MG63 (cell line): ENCODE results near the gene TSPOAP1. TPM values are rescaled to one million over a fixed set of nuclear protein-coding genes. Genes with fewer than 3 reads are reported as not detected.
"Not testable (repeated sequence)": the region's sequence is repeated elsewhere in the genome, so short reads cannot be mapped to it uniquely, and the experiment has no call there.

ENCODE experiments used
- DNase-seq: peaks from one replicate; pipeline ENCODE4 v3.0.0-alpha.2; 2020
- H3K27me3 ChIP-seq: fragments of 250-450 bp; sonication (Bioruptor Pico); 2 replicates; pipeline ENCODE4 v1.5.1; 2020; ENCODE audit warnings: mild to moderate bottlenecking, moderate library complexity
- H3K36me3 ChIP-seq: fragments of 250-450 bp; sonication (Bioruptor Pico); 2 replicates; pipeline ENCODE4 v1.5.1; 2020; ENCODE audit warnings: mild to moderate bottlenecking, moderate library complexity
- H3K4me3 ChIP-seq: fragments of 250-450 bp; sonication (Bioruptor Pico); 2 replicates; pipeline ENCODE4 v1.5.1; 2020; ENCODE audit warnings: mild to moderate bottlenecking, moderate library complexity
- H3K9me3 ChIP-seq: fragments of 250-450 bp; sonication (Bioruptor Pico); 2 replicates; pipeline ENCODE4 v1.5.1; 2020; ENCODE audit warnings: mild to moderate bottlenecking, moderate library complexity
- total RNA-seq: library from RNA; depleted of rRNA; stranded (reverse); fragments of >200 nt; shearing (Covaris generic); gene quantifications from 2 replicates; pipeline ENCODE4 v1.2.3, GENCODE V29; 2014; ENCODE audit warnings: low replicate concordance

The TSPOAP1 gene
- total RNA-seq, 1 experiment from 2014 or later: 7.0 TPM

DNA sequence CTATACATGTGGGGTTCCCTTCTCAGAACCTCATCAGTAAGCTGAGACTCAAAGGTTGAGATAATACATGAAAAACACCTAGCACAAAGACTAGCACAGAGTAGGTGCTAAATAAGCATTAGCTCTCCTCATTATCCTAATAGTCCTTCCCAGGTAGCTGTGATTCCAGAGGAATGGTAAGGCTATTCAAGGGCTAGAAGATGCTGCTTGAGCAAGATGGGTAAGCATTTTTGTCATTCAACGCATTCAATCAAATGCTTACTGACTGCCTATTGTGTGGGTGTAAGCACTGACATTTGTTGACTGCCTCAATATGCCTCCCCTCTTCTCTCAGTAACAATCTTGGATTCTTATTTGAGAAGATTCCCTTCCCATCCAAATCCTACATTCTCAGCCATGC lies 19.4 kb upstream of the TSPOAP1 start:
- DNase-seq: no peak
- peaks cover 61% of the 10 kb centered on the region for H3K36me3 ChIP-seq
- H3K9me3 ChIP-seq: no peaks in the 10 kb centered on the region
- no peak overlapping the region for H3K4me3 ChIP-seq
- no peaks in the 10 kb centered on the region for H3K27me3 ChIP-seq

DNA sequence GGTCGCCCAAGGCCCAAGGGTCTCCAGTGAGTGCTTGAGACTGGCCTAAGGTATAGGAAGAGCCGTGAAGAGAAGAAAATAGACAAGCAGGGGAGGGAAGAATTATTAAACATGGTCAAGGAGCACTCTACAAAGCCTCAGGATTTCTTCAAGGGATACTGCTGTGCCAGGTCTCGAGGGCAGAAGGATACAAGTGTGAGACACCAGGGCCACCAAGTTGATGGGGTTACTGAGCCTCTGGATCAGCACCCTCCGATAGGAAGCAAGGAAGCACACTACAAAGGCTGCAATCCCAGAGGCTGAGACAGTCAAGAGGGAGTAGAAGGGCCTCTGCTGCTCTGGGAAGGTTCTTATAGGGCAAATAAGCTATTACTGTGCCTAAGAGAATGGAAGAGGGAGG lies 16.9 kb upstream of the TSPOAP1 start:
- no peaks in the 10 kb centered on the region for H3K27me3 ChIP-seq
- H3K36me3 ChIP-seq: peaks cover 61% of the 10 kb centered on the region
- no peak overlapping the region for H3K4me3 ChIP-seq
- no peak for DNase-seq
- no peaks in the 10 kb centered on the region for H3K9me3 ChIP-seq

DNA sequence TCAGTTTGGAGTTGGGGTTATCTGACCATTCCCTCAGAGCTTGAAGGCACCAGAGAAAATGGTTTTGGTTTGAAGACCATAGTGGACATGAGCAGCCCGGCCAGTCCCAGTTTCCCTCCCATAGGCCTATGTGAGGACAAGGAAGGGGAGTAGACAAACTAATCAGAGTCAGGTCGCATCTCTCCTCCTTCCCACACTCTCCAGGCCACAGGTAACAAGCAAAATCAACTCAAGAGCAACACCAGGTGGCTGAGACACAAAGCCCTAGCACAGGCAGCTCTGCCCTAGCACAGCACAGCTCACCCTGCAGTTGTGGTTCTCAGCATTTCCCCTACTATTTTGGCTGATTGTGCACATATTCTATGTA lies 16.2 kb upstream of the TSPOAP1 start:
- H3K4me3 ChIP-seq: no peak overlapping the region
- no peaks in the 10 kb centered on the region for H3K27me3 ChIP-seq
- DNase-seq: no peak
- H3K9me3 ChIP-seq: no peaks in the 10 kb centered on the region
- H3K36me3 ChIP-seq: peaks cover 56% of the 10 kb centered on the region

DNA sequence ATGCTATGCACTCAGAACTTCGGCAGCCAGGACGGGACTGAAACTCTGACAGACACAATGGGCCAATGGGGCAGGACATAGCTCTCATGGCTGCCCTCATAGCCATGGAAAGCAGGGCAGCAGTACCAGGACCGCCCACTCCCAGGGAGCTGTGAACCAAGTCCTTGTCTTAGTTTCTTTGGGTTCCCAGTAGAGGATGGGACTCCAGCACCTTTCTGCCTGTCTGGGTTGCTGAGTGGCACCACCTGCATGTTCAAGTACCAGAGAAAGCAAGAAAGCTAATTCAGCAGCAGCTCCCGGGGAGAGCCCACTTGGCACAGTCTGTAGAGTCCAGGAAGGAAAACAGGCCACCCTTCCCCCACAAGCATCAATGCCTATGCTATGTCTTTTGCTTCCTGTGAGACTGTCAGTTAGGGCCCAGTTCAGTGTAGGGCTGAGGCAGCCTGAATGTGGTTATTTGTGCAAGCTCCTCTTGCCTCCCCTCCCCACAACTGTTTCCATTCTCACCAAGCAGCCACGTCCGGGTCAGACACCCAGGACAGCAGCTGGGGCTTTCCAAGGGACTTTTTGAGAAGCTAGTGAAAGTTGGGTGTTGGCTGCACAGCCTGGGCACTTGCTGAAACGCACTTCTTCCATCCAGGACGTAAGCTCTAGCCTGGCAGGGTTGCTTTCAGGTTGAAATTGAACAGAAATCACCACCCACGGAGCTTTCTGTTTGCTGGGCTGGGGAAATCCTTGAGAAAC lies 15.6 kb upstream of the TSPOAP1 start:
- no peaks in the 10 kb centered on the region for H3K27me3 ChIP-seq
- H3K36me3 ChIP-seq: peaks cover 52% of the 10 kb centered on the region
- no peak overlapping the region for H3K4me3 ChIP-seq
- DNase-seq: no peak
- no peaks in the 10 kb centered on the region for H3K9me3 ChIP-seq

DNA sequence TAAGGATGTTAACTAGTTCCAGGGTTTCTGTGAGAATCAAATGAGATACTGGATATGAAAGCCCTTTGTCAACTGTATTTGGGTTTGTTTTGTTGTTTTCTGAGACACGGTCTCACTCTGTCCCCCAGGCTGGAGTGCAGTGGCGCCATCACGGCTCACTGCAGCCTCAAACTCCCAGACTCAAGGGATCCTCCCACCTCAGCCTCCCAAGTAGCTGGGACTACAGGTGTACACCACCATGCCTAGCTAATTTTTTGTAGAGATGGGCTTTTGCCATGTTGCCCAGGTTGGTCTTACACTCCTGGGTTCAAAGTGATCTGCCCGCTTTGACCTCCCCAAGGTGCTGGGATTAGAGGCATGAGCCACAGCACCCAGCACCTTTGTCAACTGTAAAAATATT lies 14.5 kb upstream of the TSPOAP1 start:
- Histone ChIP-seq H3K36me3 (peaks cover 43% of the 10 kb centered on the region), H3K9me3 (no peaks in the 10 kb centered on the region), H3K4me3 (no peak overlapping the region), H3K27me3 (no peaks in the 10 kb centered on the region)
- no peak for DNase-seq

DNA sequence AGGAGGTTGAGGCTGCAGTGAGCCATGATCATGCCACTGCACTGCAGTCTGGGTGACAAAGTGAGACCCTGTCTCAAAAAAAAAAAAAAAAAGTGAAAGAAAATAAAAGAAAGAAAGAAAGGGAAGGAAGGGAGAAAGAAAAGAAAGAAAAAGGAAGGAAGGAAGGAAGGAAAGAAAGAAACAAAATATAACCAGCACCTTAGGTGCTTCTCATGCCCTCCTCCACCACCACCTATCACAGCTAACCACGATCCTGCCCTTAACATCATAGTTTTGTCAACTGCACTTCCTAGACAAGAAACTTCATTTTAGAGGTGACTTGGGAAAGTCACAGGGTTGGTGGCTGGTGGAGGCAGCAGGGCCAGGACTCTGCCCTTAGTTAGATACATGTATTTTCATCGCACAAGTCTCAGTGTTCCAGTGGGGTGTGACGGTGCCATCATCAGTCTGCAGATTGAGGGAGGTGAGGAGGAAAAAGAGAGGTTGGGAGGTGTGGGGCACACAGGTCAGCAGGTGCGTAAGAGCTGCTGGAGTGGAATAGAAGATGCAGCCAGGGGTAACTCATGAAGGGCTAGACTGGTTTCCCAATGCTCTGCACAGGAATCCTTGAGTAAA lies 13.4 kb upstream of the TSPOAP1 start:
- no peaks in the 10 kb centered on the region for H3K9me3 ChIP-seq
- H3K36me3 ChIP-seq: peaks cover 31% of the 10 kb centered on the region
- H3K4me3 ChIP-seq: no peak overlapping the region
- no peak for DNase-seq
- H3K27me3 ChIP-seq: no peaks in the 10 kb centered on the region

DNA sequence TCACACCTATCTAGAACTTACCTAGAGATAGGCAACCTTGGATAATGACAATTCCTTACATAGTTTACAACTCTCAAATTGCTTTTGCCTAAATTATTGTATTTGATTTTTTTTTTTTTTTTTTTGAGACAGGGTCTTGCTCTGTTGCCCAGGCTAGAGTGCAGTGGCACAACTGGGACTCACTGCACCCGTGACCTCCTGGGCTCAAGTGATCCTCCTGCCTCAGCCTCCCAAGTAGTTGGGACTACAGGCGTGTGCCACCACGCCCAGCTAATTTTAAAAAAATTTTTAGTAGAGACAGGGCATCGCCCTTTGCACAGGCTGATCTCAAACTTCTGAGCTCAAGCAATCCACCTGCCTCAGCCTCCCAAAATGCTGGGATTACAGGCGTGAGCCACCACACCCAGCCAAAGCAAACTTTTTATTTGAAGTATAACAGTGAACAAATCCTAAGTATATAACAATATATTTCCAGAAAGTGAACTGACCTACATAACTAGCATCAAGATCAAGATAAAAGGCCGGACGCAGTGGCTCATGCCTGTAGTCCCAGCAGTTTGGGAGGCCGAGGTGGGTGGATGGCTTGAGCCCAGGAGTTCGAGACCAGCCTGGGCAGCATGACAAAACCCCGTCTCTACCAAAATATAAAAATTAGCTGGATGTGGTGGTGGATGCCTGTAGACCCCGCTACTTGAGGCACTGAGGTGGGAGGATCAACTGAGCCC lies 12.7 kb upstream of the TSPOAP1 start:
- peaks cover 25% of the 10 kb centered on the region for H3K36me3 ChIP-seq
- H3K9me3 ChIP-seq, H3K27me3 ChIP-seq, H3K4me3 ChIP-seq, DNase-seq: not testable (repeated sequence)

DNA sequence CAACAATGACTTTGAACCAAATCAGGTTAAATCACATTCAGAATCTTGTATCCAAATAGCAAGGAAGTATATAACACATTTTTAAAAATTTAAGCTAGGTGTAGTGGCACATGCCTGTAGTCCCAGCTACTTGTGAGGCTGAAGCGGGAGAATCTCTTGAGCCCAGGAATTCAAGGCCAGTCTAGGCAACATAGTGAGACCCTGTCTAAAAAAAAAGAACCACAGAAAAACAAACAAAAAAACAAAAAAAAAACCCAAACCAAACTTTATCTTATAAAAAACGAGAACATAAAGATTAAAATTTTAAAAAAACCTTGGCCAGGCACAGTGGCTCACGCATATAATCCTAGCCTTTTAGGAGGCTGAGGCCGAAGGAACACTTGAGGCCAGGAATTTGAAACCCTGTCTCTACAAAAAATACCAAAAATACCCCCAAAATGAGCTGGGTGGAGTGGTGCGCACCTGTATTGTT lies 11.8 kb upstream of the TSPOAP1 start:
- Histone ChIP-seq H3K9me3 (no peaks in the 10 kb centered on the region), H3K36me3 (peaks cover 17% of the 10 kb centered on the region), H3K27me3 (no peaks in the 10 kb centered on the region), H3K4me3 (no peak overlapping the region)
- no peak for DNase-seq

DNA sequence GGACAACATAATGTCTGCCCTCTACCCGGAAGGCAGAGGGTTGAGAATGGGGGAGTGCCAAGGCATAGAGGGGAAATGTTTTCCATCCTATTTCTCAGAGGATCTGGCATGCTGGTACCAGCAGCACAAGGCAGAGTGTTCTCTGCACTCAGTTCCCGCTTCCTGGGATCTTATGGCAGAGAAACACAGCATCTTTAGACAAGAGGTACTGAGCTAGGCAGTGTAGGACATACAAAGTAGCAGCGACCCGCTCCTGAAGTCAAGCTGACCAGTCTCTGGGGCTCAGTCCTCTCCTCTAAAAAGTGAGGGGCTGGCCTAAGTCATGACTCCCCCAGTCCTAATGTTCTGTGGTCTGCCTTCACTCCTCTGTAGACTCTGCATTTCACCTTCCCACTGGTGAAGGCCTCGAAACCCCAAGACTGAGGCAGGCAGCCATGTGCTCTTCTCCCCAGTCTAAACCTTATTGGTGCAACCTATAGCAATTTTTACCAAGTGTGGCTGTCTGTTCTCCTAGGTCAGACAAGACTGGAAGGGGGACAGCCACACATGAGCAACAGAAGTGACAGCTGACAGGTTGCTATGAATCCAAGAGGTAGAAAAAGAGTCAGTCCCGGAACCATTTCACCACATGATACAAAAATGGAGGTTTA lies 11.3 kb upstream of the TSPOAP1 start:
- H3K27me3 ChIP-seq: no peaks in the 10 kb centered on the region

DNA sequence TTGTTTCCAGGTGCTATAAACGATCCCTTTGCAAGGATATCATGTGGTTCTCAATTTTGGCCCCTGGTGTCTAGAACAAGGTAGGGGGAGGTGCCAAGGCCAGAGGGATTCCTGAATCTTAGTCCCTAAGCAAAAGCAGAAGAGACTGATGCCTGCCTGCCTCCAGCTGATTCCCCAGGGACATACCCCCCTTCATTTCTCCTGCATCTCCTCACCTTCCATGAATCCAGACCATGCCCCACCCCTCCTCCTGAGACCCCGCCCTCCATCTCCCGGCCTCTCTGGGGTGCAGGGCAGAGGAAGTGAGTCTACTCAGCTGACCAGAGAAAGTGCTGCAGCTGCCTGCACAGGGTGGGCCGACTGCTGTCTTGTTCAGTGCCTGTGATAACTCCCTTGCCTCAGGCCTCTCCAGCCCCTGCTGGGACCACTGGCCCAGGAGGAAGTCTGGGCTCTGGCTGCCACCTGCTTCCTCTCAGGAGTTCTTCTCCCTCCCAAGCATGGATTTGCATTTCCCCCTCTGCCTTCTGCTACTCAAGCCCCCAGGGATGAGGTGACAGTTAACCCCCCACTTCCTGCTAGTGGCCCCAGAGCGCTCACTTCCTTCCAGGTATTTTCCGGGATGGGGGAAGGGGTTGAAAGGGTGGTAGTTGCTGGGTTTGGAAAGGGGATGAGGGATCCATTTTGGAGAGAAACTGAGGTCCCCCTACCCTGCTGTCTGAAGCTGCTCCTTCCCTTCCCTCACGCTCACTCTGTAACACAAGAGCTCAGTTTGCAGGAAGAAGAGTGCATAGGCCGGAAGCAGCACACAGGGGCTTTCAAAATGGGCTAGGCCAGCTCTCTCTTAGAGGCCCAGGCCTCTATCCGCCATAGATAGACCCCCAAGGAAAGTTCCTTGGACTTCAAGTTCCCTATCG lies 10.5 kb upstream of the TSPOAP1 start:
- Histone ChIP-seq H3K36me3 (peaks cover 3% of the 10 kb centered on the region), H3K4me3 (peak overlapping the region; percentile 44), H3K27me3 (no peaks in the 10 kb centered on the region), H3K9me3 (no peaks in the 10 kb centered on the region)
- DNase-seq: peak; percentile 92

More for the DNA sequence above, 11.3 kb upstream of the TSPOAP1 start:
- Histone ChIP-seq H3K36me3 (peaks cover 11% of the 10 kb centered on the region), H3K4me3 (peak overlapping the region; percentile 44), H3K9me3 (no peaks in the 10 kb centered on the region)
- no peak for DNase-seq

DNA sequence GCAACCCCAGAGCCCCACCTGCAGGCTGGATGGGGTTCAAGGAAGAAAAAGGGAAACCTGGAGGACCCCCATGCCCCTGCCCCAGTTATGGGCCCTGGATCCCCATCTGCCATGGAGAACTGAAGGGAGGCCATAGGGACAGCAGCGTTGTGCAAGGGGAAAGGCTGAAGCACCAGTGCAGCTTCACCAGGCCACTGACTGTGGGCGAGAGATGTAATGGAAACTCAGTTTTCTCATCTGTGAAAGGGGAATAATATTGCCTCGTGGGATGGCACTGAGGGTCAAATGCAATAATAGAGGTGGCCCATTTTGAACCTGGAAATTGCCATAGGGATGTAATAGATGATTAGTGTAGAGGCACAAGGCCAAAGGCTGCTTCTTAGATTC lies 9.9 kb upstream of the TSPOAP1 start:
- no peak for DNase-seq
- Histone ChIP-seq H3K36me3 (peaks cover 3% of the 10 kb centered on the region; the same call in 1 of the 2 replicates), H3K27me3 (no peaks in the 10 kb centered on the region), H3K9me3 (no peaks in the 10 kb centered on the region), H3K4me3 (peak overlapping the region; percentile 44)

DNA sequence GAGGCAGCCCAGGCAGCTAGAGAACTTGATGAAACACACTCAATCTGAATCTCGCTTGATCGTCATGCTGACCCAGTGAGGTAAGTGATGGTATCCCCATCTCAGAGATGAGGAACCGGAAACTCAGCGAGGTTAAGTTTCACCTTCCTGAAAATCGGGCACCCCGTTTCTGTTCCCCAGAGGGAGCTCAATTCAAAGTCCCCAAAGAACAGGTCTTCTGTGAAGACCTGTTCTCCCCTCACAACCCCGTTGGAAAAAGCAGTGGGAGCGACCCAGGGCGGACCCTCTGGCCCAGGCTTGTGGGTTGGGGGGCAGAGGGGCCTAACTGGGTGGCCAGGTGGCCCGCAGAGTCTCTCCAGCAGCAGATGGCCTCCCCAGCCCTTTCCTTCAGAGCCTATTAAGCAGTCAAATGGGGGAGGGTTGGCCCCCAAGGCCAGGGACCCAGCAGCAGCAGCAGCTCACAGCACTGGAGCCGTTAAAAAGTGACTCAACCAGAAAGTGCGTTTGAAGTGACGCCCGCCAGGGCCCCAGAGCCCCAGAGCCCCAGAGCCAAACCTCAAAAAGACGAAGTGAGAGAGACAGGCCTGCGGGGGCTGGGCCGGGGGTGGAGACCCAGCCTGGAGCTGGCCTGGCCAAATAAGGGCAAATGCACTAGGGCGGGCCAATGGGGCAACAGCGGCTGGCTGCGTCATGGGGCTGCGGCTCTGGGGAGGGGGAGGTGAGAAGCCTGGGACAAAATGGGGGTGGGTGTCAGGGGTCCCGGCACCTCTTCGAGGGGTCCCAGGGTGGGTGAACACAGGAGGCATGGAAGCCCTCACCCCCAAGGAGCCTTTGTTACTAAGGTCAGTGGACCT lies 9.2 kb upstream of the TSPOAP1 start:
- H3K9me3 ChIP-seq: no peaks in the 10 kb centered on the region
- H3K4me3 ChIP-seq: peak overlapping the region; percentile 44
- DNase-seq: peak; percentile 98
- H3K27me3 ChIP-seq: no peaks in the 10 kb centered on the region
- peaks cover 3% of the 10 kb centered on the region; the same call in 1 of the 2 replicates for H3K36me3 ChIP-seq

DNA sequence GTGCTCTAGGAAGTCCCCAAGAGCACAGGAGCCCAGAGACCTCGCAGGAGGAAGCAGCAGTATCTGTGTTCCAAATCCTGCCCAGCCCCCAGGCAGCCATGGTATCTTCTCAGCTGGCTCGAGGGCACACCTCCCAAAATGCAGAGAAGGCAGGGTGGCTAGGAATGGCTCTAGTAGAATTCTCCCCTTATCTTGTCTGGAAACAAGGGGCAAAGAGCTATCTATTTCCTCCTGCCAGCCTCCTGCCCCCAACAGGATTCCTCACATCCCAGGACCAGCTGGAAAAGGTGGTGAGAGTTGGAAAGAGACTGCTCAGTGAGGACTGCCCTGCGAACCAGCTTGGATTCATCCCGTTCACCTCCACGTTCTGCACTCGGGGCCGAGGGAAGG lies 8.6 kb upstream of the TSPOAP1 start:
- Histone ChIP-seq H3K4me3 (peak overlapping the region; percentile 24), H3K27me3 (no peaks in the 10 kb centered on the region)
- peak; percentile 31 for DNase-seq

DNA sequence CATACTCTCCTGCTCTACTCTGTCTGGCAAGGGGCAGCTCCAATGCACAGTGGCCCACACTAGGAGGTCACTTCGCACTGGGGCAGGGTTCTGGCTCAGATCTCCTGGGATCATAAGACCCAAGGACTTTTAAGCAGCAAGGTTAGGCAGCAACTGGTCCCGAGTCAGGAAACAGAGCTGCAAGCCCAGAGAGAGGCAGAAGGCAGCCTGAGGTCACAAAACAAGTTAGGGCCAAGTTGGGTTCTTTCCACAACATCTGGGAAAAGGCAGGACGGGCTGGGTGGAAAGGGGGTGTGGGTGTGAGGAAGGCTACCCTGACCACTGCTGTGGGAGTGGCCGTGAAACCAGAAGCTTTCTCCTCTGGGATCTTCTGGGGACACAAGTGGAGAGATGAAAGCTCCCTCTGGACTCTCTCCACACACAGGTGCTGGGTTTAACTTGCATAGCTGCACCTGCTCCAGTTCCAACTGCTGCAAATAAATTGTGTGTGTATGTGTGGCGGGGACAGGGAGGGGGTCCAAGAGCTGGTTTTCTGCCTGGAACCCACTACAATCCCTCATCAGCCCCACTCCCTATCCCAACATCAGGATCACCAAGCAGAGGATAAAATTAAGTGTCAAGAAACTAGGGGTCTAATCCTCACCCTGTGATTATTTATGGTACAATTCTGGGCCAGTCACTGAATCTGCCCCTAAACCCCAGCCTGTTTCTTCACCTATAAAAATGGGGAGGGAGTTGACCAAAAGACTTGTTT lies 8.0 kb upstream of the TSPOAP1 start:
- peak; percentile 84 for DNase-seq
- Histone ChIP-seq H3K4me3 (no peak overlapping the region), H3K27me3 (no peaks in the 10 kb centered on the region), H3K36me3 (peaks cover 3% of the 10 kb centered on the region; the same call in 1 of the 2 replicates), H3K9me3 (no peaks in the 10 kb centered on the region)

More for the DNA sequence above, 8.6 kb upstream of the TSPOAP1 start:
- Histone ChIP-seq H3K36me3 (peaks cover 3% of the 10 kb centered on the region; the same call in 1 of the 2 replicates), H3K9me3 (no peaks in the 10 kb centered on the region)
